KOPT-K1 (cell line): ENCODE measurements around the gene ST8SIA3.
"Not testable (repeated sequence)": the region's sequence is repeated elsewhere in the genome, so short reads cannot be mapped to it uniquely, and the experiment has no call there.

ENCODE experiments used
- H3K27ac ChIP-seq: fragments of 200-600 bp; sonication (generic); 2 replicates; pipeline ENCODE4 v1.5.1; 2016; ENCODE audit warnings: antibody characterized with exemption, mild to moderate bottlenecking, low read depth, low read length; ENCODE audit not compliant: poor library complexity, severe bottlenecking
- H3K36me3 ChIP-seq: fragments of 200-600 bp; sonication (generic); 2 replicates; pipeline ENCODE4 v1.5.1; 2017; ENCODE audit warnings: antibody characterized with exemption, mild to moderate bottlenecking, low read length, moderate library complexity; ENCODE audit not compliant: insufficient read depth
- H3K9me3 ChIP-seq: fragments of 200-600 bp; sonication (generic); 2 replicates; pipeline ENCODE4 v1.5.1; 2017; ENCODE audit warnings: antibody characterized with exemption, low read length, mild to moderate bottlenecking; ENCODE audit not compliant: insufficient read depth, poor library complexity, severe bottlenecking

The ST8SIA3 gene

DNA sequence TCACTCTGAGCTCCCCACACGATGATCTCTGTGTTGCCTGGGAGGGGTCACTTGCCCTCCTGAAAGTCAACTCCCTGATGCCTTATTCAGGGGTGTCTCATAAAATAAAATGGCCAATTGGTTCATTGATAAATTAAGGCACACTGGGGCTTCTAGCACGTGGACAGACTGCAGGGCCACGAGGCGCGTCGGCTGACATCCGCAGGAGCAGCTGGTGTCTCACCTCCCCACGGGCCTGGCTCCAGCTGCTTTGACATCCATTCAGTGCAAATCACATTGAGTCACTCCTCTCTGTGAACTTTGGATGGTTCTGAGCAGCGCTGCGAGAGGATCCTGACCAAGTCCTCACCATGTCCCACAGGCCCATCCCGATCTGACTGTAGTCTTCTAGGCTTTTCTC is 4.6 kb upstream of the ST8SIA3 start:
- Histone ChIP-seq H3K27ac (no peak overlapping the region), H3K36me3 (no peaks in the 10 kb centered on the region), H3K9me3 (no peaks in the 10 kb centered on the region)

DNA sequence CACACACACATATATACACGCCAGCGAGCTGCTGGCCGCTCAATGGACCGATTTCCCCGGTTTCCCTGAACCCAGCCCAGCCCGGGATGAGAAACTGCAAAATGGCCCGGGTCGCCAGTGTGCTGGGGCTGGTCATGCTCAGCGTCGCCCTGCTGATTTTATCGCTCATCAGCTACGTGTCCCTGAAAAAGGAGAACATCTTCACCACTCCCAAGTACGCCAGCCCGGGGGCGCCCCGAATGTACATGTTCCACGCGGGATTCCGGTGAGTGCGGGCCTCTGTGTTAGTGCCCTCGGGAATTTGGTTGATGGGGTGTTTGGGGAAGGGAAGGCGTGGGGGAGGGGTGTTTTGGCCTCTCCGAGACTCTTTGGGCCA is 392 bp downstream of the ST8SIA3 start:
- H3K27ac ChIP-seq, result no peak overlapping the region
- H3K36me3 ChIP-seq, result no peaks in the 10 kb centered on the region
- H3K9me3 ChIP-seq, result no peaks in the 10 kb centered on the region

DNA sequence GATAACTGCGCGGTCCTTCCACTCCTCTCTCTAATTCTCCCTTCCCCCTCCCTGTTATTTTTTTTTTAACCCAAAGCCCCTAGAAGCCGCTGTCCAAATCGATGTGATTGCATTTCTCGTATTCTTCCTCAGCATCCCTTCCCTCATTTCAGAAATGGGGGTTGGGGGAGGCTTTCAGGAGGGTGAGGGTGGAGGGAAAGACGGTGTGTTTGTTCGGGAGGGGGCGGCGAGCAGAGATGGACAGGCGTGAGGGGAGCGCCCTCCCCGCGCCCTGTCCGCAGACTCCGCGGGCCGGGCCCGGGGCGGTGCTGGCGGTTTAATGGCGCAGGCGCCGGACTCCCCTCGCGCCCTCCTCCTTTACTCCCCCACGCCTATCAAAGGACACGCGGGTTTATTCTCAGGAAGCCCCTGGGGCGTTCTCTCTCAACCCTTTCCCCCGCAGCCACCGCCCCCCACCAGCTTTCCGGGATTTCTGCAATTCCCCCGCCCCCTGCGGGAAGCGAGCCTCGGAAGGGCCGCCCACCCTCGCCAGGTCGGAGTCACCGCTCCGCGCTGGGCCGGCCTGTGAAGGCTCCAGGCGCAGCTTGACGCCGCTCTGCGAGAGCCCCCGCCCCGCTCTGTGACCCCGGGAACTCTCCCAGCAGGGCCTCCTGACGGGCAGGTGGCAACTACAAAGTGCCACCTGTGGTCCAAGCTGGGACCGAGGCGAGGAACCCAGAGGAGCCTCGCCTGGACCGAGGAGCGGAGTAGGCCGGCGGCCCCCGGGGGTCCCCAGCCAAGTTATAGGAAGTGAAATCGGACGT is 981 bp downstream of the ST8SIA3 start:
- Histone ChIP-seq H3K27ac (no peak overlapping the region), H3K9me3 (no peaks in the 10 kb centered on the region), H3K36me3 (no peaks in the 10 kb centered on the region)

DNA sequence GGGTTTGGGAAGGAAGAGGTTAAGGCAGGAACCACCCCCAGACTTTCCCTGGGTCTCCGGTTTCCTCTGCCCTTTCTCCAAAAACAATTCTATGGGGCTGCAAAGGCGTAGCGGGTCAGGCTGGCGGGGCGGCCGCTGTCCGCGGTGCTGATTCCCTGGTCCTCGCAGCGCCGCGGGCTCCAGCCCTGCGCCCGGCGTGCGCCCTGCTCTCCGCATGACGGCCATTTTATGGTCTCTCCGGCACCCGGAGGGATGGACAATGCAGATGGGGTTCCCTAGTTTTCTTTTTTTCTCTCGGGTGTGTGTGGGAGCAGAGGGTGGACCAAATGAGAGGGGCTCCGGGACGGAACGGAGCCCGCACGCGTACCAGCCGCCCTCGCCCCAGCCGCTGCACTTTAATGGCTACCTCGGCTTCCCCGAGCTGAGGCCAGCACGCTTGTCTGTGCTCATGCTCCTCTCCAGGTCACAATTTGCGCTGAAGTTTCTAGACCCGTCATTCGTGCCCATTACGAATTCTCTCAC is 1.6 kb downstream of the ST8SIA3 start:
- Histone ChIP-seq H3K27ac (no peak overlapping the region), H3K36me3 (no peaks in the 10 kb centered on the region), H3K9me3 (no peaks in the 10 kb centered on the region)

DNA sequence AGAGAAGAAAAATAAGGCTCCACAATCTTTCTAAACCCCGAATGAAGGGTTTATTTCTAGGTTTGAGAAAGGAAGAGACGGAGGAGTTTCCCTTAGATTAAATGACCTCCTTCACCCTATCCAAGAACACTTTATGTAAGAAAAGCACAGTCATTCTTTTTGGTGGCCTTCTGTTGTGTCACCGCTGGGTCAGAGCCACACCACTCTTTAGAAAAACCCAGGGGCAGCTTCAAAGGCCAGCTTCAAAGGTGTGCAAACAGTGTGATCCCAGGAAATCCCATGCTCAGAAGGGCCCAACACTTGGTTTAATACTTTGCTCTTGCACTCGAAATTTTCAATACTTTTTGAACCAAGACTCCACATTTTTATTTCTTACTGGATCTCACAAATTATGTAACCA is 7.1 kb downstream of the ST8SIA3 start:
- no peaks in the 10 kb centered on the region for H3K9me3 ChIP-seq
- H3K27ac ChIP-seq, result no peak overlapping the region
- no peaks in the 10 kb centered on the region for H3K36me3 ChIP-seq

DNA sequence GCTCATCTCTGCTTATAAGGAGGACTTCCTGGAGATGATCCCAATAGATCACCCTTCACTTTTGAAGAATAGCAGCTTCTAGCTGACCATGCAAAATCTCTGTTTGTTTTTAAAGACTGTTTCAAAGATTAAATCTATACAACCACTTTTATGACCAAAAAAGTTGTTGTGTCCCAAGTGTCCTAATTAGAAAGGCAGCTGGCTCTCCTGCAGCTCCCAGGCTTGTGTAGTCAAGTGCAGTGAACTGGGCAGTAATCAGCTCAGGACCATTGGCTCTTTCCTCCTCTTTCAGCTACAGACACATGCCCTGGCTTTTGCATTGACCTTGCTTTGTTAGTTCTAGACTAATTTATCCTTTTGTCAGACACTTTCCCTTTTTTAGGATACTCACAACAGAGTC is 10.4 kb downstream of the ST8SIA3 start:
- Histone ChIP-seq H3K27ac (no peak overlapping the region), H3K36me3 (no peaks in the 10 kb centered on the region), H3K9me3 (no peaks in the 10 kb centered on the region)

DNA sequence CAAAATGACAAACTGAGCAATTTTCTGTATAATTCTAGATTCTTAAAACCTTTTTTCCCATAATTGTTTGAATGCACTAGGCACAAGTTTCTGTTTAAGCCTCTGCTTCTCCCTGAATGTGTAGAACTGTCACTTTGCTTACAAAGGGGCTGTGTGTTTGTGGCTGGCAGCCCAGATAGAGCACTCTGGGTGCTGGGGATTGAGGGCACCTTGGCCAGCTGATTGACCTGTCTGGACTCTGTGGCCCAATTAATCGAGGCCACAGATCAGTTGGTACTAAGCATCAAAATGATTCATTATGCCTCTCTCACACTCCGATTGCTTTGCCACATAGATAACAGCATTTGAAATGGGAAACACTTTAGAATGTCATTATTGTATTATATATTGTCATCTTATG is 12.1 kb downstream of the ST8SIA3 start:
- Histone ChIP-seq H3K27ac (no peak overlapping the region), H3K36me3 (no peaks in the 10 kb centered on the region), H3K9me3 (no peaks in the 10 kb centered on the region)

DNA sequence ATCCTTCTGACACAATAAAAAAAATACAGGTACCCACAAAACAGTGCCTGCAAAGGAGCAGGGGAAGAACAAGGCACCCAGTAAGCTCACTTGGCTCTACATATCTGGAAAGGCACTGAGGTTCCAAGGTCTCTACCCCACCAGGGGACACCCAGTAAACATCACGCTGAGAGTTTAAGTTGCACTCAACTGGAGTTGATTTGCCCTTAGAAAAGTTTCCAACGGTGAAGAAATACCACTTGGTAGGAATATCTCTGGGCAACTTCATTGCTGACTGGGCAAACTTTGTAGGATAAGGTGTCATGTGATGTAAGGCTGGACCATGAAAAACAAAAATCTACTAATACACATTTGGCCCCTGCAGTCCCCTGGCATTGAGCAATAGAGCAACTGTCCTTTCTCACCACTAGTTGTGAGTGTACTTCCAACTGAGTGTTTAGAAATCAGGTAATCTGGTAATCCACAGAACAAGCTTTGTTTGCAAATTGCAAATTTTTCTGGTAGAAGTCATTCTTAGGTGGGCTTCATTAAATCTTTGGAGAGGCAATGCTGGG is 14.2 kb downstream of the ST8SIA3 start:
- H3K9me3 ChIP-seq, result no peaks in the 10 kb centered on the region
- no peaks in the 10 kb centered on the region for H3K36me3 ChIP-seq
- no peak overlapping the region for H3K27ac ChIP-seq

DNA sequence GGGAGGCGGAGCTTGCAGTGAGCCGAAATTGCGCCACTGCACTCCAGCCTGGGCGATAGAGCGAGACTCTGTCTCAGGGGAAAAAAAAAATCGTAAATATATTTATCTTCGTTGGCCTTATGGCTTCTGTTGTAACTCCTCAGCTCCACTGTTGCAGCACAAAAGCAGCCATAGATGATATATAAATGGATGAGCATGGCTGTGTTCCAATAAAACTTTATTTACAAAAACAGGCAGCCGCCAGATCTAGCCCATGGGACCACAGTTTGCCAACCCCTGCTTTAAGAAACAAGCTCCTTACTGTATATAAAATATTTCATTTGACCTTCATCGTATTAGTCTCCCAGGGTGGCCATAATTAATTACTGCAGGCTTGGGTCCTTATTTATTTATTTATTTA is 20.1 kb downstream of the ST8SIA3 start:
- no peaks in the 10 kb centered on the region for H3K36me3 ChIP-seq

DNA sequence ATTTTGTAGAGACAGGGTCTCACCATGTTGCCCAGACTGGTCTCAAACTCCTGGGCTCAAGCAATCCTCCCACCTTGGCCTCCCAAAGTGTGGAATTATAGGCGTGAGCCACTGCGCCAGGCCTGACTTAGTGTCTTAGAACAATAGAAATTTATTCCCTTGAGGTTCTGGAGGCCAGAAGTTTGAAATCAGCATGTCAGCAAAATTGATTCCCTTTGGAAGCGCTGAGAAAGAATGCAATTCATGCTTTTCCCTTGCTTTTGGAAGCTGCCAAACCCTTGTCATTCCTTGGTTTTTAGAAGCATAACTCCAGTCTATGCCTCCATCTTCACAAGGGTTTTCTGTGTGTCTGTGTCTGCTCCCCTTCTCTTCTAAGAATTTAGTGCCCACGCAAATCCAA is 20.7 kb downstream of the ST8SIA3 start:
- Histone ChIP-seq H3K36me3 (no peaks in the 10 kb centered on the region), H3K27ac (no peak overlapping the region), H3K9me3 (no peaks in the 10 kb centered on the region)

More for the DNA sequence above, 20.1 kb downstream of the ST8SIA3 start:
- Histone ChIP-seq H3K9me3 (no peaks in the 10 kb centered on the region), H3K27ac (no peak overlapping the region)

DNA sequence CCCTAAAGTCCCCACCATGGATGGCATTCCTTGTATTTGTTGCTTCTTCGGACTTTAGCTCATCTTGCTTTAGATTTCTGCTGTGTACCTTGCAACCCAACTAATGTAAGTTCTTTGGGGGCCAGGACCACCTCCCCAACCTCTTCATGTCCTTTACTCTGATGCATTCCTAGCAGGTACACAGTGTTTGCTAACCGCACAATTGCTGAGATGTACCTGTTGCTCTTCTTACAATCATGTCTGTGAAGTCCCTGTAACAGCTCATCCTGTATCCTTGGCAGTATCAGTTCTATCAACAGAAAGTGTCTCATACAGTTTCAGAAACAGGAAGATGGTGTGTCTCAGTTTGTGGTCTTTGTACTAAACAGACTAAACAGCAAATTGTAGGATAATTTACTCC is 24.1 kb downstream of the ST8SIA3 start:
- Histone ChIP-seq H3K9me3 (no peaks in the 10 kb centered on the region), H3K36me3 (no peaks in the 10 kb centered on the region), H3K27ac (no peak overlapping the region)

DNA sequence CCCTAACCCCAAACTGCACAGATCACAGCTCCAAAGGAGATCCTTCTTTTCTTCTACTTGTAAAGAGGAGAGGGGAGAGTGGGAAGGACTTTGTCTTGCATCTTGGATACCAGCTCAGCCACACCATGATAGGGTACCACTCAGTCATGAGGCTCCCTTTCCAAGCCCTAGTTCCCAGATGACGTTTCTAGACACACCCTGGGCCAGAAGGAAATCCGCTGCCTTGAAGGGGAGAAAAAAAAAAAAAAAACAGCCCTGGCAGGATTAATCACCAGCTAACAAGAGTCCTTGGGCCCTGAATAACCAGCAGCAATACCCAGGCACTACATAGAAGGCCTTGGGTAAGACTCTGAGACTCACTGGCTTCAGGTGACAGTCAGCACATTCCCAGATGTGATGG is 36.9 kb downstream of the ST8SIA3 start:
- H3K9me3 ChIP-seq, result no peaks in the 10 kb centered on the region
- H3K27ac ChIP-seq, result no peak overlapping the region
- H3K36me3 ChIP-seq, result no peaks in the 10 kb centered on the region

DNA sequence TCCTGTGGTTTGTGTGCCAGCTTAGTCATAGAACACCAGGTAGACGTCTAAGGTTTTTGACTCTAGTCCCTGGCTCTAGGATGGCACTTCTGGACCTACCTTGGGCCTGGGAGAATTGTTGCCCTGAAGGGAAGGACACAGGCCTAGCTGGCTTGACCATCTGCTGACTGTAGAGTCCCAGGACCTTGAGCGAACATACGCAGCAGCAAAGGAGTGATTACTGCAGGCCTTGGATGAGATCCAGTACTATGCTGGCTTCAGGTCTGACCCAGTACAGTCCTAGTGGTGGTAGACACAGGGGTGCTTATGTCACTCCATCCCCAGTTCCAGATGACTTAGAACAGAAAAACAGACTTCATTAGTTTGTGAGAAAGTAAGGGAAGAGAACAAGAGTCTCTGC is 37.7 kb downstream of the ST8SIA3 start:
- Histone ChIP-seq H3K27ac (no peak overlapping the region), H3K9me3 (no peaks in the 10 kb centered on the region), H3K36me3 (no peaks in the 10 kb centered on the region)

DNA sequence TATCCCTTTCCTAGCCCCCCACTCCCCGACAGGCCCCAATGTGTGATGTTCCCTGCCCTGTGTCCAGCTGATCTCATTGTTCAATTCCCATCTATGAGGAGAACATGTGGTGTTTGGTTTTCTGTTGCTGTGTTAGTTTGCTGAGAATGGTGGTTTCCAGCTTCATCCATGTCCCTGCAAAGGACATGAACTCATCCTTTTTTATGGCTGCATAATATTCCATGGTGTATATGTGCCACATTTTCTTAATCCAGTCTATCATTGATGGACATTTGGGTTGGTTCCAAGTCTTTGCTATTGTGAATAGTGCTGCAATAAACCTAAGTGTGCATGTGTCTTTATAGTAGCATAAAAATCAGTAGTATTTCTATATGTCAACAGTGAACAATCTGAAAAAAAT is 42.4 kb downstream of the ST8SIA3 start:
- not testable (repeated sequence) for H3K36me3 ChIP-seq, H3K27ac ChIP-seq, H3K9me3 ChIP-seq

DNA sequence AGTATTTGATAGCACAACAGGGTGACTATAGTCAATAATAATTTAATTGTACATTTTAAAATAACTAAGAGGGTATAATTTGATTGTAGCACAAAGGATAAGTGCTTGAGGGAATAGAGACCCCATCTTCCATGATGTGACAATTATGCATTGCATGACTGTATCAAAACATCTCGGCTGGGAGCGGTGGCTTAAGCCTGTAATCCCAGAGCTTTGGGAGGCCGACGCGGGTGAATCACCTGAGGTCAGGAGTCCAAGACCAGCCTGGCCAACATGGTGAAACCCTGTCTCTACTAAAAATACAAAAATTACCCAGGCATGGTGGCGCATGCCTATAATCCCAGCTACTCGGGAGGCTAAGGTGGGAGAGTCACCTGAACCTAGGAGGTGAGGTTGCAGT is 44.5 kb downstream of the ST8SIA3 start:
- not testable (repeated sequence) for H3K9me3 ChIP-seq, H3K36me3 ChIP-seq, H3K27ac ChIP-seq
